AG04449 (cell line): Measurements from ENCODE around the gene KCNQ1OT1.
A peak's percentile ranks its signal among the peaks of the same experiment; 100 is the strongest.

Experiments used
- CTCF ChIA-PET: fragments of 350-600 bp; formaldehyde crosslinking; extraction: SDS; loops from one replicate; lab custom pipeline; 2021; ENCODE audit warnings: antibody characterized with exemption; lab: Yijun Ruan, JAX
- POLR2A ChIA-PET: fragments of 400-600, 350-600 bp; formaldehyde crosslinking; extraction: SDS; loops from one replicate; lab custom pipeline; 2020; ENCODE audit warnings: antibody characterized with exemption, inconsistent platforms; lab: Yijun Ruan, JAX
- DNase-seq: peaks from one replicate; pipeline ENCODE4 v3.0.0-alpha.2; 2010; ENCODE audit warnings: low read depth, low spot score
- H3K4me3 ChIP-seq: 2 replicates; pipeline ENCODE4 v1.5.1; 2011; ENCODE audit warnings: low read depth, mild to moderate bottlenecking, control low read depth, low read length
- TF ChIP-seq, protein P1 (sequence below): IDR thresholded peaks from one replicate; pipeline ENCODE4 v1.5.1; 2011; ENCODE audit warnings: mild to moderate bottlenecking, moderate library complexity, low read length, control low read depth, inconsistent platforms; ENCODE audit not compliant: insufficient read depth; ENCODE audit errors: missing control alignments

Gene KCNQ1OT1

DNA sequence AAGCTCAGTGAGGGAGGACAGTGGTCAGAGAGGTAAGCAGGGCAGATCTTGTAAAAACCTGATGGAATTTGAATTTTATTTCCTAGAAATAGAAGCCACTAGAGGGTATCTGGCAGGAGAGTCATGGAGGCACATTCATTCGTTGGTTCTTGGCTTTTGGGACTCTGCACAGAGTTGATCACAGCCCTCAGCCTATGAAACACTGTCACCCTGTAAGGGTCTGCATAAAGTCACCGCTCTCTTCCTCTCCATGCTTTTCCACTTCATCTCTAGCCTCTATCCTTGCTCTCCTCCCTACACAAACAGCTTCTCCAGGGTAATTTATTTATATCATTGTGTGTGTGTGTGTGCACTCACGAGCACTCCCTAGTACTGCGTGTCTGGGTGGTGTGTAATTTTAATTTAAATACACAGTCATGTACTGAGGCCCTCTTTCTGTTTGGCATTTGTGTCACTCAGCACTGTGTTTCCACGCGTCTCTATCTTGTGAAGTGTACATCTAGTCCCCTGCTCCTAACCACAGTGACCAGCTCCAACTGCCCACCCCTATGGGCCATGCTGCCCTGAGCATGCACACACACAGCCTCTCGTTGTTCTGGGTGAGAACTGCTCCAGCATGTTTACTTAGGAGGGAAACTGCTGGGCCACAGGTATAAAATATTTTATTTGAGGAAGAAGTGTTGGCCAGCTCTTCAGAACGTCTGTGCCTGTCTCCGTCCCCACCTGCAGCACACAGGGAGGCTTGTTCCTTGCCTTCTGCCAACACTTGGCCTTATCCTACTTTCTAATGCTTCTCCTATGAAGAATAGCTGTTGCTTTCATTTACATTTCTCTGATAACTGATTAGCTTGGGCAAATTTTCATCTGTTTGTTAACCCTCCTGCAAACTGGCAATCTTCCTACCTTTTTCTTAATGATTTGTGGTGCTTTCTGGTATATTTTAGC lies 4.5 kb downstream of the KCNQ1OT1 start:
- TF ChIP-seq, protein P1, sequence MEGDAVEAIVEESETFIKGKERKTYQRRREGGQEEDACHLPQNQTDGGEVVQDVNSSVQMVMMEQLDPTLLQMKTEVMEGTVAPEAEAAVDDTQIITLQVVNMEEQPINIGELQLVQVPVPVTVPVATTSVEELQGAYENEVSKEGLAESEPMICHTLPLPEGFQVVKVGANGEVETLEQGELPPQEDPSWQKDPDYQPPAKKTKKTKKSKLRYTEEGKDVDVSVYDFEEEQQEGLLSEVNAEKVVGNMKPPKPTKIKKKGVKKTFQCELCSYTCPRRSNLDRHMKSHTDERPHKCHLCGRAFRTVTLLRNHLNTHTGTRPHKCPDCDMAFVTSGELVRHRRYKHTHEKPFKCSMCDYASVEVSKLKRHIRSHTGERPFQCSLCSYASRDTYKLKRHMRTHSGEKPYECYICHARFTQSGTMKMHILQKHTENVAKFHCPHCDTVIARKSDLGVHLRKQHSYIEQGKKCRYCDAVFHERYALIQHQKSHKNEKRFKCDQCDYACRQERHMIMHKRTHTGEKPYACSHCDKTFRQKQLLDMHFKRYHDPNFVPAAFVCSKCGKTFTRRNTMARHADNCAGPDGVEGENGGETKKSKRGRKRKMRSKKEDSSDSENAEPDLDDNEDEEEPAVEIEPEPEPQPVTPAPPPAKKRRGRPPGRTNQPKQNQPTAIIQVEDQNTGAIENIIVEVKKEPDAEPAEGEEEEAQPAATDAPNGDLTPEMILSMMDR, result no peak
- ChIA-PET POLR2A (no interaction called here), CTCF (interaction anchor here (0.7 to 1.2 kb wide), 6 partner anchors 12 to 196 kb away, joined by 3 to 4 read pairs (median 3); no protein-coding TSS in a partner anchor)
- DNase-seq, result no peak
- H3K4me3 ChIP-seq, result no peak overlapping the region

DNA sequence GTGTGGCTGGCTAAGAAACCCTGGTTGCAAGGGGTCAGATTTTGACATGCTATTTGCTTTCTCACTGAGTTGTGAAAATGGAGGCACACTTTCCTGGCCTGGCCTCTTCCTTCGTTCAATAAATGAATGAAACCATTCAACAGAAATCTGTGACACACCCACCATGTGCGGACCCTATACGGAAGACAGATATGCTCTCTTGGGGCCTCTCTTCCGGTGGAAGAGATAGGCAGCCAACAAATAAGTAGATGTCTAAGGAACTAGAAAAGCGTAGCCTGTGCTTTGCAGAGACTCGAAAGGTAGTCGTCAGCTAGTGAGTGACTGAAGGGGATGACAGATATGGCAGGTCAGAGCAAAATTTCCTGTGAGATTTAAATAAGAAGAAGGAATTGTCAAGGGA lies 5.3 kb downstream of the KCNQ1OT1 start:
- TF ChIP-seq, protein P1, result no peak
- no peak for DNase-seq
- ChIA-PET CTCF (interaction anchor here (0.9 to 1.2 kb wide), 2 partner anchors 189 to 192 kb away, joined by 3 read pairs; no protein-coding TSS in a partner anchor), POLR2A (no interaction called here)
- no peak overlapping the region for H3K4me3 ChIP-seq

DNA sequence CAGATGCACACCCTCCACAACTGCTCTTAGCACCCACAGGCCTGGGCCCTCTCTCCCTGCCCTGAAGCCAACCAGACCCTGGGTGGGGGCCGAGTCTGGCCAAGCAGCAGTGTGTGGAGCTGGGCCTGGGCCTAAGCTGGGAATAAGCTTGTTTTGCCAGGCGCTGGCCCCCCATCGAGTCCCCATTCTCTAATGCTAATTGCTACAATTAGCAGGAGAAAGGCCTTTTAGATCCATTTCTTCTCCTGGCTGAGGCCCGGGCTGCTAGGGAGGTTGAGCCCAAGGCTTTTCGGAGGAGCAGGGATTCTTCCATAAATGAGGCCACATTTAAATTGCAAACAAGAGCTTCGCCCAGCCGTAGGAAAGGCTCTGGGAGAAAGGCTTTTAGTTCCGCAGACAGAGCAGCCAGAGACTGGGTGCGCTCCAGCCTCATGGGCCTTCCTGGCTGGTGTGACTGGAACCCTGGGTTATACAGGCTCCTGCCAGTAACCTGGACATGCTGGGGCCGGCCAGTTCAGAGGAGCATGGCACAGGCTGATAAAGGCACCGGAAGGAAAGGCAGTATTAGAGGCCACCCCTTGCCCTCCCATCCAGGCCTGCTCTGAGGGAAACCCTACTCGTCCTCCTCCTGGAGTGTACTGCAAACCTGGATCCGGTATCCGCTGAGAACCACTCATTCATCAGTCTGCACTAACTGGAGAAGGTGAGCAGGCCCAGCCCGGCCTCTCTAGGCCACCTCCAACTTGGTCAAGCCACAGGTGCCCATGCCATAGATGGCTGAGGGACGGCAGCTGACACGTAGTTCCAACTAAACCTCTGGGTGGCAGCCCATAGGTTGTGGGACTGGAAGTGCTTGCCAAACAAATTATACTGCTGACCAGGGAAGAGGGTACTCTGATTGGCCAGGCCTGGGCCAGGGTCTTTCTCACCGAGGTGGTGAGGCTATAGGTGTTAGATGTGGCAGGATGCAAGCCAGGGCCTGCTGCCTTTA lies 6.2 kb downstream of the KCNQ1OT1 start:
- TF ChIP-seq, protein P1, result no peak
- ChIA-PET POLR2A (no interaction called here), CTCF (no interaction called here)

DNA sequence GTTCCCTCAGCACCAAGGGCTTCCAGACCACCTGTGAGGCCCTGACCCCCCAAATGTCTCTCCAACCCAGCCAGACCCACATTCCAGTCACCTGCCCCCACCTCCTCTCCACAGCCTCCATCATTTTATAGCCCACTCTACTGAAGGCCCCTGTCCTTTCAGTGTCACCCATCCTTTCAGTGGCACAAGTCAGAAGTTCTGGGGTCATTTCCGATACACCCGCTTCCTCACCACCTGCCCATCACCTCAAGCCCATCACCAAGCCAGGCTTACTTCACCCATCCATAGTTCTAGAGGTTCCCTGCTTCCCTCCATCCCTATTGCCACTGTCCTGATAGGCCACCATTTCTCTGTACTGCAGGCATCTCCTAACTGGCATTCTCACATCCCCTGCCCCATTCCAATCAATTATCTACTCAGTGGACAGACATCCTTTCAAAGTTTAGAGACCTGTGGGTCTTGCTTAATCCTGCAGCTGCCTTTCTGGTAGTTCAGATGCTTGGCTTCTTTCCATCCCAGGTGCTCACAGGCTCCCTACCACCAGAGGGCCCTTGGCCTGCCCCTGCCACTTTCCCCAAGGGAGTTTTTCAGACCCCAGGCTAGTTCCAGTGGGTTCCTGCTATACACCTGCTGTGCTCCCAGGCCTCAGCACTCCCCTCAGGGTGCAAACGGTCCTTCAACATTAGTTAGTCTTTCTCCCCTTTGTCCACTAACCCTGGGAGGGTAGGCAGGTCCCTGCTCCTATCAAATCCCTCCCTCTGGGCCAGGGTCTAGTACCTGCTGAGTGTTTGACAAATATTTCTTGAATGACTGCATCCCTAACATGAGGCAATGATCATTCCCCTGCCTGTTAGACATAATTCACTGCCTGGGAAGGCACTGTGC lies 7.6 kb downstream of the KCNQ1OT1 start:
- TF ChIP-seq, protein P1, result peak; percentile 8
- ChIA-PET CTCF (no interaction called here), POLR2A (no interaction called here)
- DNase-seq, result no peak
- no peak overlapping the region for H3K4me3 ChIP-seq

More for the DNA sequence above, 6.2 kb downstream of the KCNQ1OT1 start:
- no peak overlapping the region for H3K4me3 ChIP-seq
- no peak for DNase-seq

DNA sequence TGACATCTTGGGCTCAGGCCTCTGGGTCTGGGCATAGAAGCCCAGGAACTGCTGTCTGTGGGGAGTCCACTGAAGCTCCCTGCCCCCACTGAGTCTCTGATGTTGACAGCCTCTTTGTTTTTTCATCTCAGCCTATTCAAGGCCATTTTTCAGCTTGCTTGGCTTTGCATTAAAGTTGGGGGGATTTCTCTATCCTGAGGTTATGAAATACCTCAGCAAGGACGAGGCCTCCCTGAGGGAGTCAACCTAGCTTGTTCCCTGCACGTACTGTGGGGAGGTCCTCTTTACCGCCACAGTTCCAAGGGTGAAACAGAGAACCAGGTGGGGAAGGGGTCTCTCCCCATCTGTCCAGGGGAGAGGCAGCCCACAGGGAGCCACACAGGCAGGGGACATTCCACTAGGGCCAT lies 8.4 kb downstream of the KCNQ1OT1 start:
- H3K4me3 ChIP-seq, result no peak overlapping the region
- TF ChIP-seq, protein P1, result no peak
- POLR2A ChIA-PET, result interaction anchor here (1.2 kb wide), 1 partner anchor 9 kb away, joined by 4 read pairs; the partner anchor contains the start of gene KCNQ1OT1
- DNase-seq, result no peak
- CTCF ChIA-PET, result no interaction called here
